HG03565 (cell line): ENCODE measurements around the gene CPNE8.

Experiments used
- ATAC-seq: cut with Tn5 transposase; IDR thresholded peaks from one replicate; pipeline ENCODE4 v1.9.1; 2021; ENCODE audit warnings: mild to moderate bottlenecking, moderate library complexity; ENCODE audit not compliant: unreplicated experiment

CPNE8 gene

DNA sequence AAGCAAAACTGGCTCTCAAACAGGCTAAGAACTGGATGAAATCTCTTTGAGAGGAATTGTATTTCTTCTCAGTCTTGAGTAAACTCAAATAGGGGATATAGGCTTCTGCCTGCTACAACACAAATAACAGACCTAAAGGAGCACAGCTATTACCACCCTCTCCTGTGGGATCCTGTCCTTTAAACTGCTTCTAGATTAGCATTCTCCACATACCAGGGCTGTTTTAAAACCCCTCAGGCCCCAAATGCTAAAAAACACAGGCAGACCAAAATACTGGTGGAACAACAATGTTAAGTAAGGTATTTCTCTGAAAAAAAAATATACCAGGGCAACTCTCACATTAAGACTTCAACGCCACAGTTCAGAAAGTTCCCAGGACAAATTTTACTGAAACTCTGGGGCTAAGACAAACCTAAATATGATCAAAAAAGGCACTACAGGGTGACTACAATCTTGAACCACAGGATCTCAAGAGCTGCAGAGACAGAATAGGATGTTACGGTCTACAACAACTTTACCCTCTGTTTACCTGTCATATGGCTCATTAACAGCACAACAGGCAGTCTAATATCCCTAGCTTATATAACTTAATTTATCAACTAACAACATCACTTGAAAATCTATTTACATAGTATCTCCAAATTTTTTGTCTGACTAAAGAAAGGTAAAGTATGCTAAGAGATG, 7.2 kb downstream of the CPNE8 start:
- ATAC-seq = no peak

- no peak for ATAC-seq
Observed at GRCh38 chr12:38895446-38895845, 9.9 kb downstream of the CPNE8 start.

DNA sequence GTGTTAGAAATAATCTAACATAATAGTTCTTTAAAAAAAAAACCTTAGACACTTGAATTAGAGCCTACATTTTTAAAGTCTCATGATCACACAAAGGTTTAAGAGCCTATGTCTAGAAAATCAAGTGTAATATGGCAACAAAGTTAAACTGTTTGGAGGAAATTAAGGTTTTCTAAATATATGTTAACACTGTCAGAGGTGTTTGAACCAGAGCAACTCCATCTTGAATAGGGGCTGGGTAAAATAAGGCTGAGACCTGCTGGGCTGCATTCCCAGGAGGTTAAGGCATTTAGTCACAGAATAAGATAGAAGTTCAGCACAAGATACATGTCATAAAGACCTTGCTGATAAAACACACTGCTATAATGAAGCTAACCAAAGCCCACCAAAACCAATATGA, 12.4 kb downstream of the CPNE8 start:
- no peak for ATAC-seq

DNA sequence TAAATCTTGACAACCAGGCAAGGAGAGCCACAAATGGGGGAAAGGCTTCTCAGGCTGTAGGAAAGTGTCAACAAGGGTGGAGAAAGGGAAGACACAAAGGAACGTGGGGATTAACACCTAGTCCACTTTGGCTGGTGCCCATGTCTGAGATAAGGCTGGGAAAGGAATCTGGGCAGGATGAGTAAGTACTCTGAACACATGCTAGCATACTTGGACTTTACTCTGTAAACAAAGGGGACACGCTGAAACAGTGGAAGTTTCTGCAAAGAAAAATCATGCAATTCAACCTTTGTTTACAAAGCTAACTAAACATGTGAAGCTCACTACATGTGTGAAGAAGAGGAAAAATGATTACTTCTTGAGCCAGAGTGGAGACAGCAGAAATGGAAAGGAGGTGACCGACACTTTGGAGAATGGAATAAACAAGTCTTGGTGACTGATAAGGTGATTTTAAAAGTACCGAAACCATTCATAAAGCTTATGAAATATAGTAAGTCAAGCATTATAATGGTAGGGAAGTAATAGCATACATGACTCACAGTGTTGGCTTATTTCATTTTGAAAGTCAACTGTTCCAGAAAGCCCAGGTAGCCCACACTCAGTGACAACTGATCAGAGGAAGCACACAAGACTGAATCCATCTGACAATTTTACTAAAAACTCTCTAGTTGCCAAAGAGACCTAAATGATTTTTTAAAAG, 13.2 kb downstream of the CPNE8 start:
- no peak for ATAC-seq

GRCh38 chr12:38890102-38890855, 15.1 kb downstream of the CPNE8 start:
- no peak for ATAC-seq

DNA sequence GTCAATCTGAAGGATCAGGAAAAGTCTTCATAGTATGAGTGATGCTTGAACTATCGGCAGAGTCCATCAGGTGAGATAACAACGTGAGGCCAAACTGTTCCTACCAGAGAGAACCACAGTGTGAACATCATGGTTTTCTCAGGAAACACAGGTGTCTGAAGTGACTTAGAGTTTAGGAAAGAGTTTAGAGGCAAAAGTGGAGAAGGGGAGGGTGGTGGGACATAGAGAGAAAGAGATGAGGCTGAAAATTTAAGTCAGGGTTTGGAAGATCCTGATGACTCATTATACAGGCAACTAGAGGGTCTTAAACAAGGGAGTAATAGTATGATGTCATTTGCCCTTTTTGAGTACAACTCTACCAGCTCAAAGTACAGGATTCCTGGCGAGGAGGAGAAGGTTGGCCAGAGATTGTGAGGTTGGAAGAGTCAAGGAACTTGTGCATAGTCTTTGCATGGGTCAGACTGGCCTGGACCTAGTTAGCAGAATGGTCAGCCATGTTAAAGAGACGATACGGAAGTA, 16.0 kb downstream of the CPNE8 start:
- ATAC-seq = no peak

DNA sequence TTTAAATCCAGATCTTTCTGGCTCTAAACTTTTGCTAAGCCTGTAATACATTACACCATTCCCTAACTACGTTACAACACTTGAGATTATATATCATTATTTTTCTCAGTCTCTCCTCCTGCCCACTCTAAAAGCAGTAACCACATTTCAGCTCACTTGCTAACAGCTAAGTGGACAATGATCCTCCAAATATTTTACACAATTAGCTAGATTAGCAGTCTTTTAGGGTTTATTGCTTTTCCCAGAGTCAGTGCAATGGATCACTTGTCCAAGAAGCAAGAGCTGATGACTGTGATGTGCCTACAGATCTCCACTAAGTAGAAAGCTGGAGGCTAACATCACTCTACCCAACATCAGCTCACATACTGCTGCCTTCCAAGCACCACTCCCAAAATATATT, 17.6 kb downstream of the CPNE8 start:
- ATAC-seq = no peak

- ATAC-seq = no peak
Observed at GRCh38 chr12:38886931-38887330, 18.5 kb downstream of the CPNE8 start.

DNA sequence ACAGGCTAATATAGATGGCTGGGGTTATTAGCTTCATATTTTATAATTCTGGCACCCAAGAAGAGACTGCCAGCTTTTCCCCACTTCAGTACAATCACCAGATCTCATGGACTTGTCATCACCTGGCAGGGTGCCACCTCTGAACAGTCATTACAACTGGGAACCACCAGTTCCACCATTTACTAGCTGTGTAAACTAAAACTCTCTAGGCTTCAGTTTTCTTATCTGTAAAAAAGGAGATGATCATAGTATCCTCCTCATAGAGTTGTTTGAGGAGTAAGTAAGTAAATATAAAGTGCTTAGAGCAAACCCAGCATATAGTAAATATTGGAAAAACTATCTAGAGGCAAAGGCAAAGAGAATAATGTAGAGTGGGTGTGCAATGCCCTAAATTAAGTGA, 19.3 kb downstream of the CPNE8 start:
- ATAC-seq = no peak

DNA sequence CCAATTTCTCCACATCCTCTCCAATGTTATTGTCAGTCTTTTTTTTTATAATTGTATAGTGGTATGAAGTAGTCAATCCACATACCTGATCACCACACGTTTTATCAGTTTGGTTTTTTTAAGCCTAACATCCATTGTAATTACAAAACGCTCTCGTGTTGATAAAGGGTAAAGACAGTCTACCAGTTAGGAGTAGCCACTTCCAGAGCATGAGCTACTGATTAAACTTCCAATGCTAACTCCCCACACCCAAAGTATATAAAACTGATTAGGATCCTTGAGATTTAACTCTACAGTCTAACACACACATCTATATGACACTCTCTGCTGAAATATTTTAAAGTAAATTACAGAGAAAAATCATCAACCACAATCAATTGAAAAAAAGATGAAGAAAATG, 20.7 kb downstream of the CPNE8 start:
- no peak for ATAC-seq

GRCh38 chr12:38883629-38884134, 21.7 kb downstream of the CPNE8 start:
- no peak for ATAC-seq

DNA sequence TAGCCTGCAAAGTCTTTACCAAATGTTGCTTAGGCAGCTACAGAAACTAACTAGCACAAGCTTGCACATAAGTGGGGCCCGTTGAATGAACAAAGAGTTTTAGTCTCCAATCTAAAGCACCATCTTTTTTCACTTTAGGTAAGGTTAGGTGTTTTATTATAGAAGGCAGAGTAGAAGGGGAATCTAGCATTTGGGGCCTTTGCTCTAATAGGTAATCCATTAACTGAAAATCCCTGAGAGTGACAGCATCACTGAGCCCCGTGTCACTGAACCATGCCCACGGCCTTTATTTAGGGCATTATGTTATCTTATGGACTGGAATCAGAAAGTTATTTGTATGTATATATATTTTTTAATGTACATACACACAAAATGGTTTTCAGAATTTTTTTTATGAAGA, 25.1 kb downstream of the CPNE8 start:
- no peak for ATAC-seq

GRCh38 chr12:38878986-38879385, 26.4 kb downstream of the CPNE8 start:
- ATAC-seq = no peak

DNA sequence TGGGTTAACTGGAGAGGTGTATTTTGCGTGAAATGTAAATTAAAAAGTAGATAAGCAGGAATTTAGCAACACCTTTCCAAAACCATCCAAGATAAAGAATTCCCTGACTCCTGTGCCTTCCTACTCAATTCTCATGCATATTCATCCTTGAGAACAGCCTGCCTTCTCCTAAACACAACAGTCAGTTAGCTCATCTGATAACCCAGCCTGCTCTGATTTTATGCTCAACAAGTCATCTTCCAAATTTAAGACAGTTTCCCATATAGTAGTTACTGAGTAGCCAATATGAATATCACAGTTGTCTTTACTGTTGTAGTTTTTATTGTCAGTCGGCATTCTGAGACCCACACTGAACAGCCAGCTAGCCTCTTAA, 27.1 kb downstream of the CPNE8 start:
- no peak for ATAC-seq

- no peak for ATAC-seq
Observed at GRCh38 chr12:38875586-38876228, 29.7 kb downstream of the CPNE8 start.

DNA sequence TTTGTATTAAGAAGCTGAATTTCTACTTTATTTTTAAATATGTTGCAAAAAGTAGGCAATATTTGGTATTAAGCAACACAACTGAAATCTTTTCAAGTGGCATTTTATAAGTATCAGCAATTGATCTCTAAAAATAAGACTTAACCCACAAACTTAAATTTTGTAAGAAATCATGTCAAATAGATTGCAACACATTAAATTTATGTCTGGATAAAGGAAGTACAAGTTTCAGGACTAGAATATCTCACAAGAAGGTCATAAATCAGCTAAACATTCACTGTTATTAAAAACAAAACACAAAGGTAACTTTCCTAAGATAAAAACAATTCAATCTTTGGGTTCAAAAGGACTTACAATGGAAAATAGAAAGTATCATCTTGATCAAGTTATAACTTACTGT, 32.8 kb downstream of the CPNE8 start:
- ATAC-seq = no peak

DNA sequence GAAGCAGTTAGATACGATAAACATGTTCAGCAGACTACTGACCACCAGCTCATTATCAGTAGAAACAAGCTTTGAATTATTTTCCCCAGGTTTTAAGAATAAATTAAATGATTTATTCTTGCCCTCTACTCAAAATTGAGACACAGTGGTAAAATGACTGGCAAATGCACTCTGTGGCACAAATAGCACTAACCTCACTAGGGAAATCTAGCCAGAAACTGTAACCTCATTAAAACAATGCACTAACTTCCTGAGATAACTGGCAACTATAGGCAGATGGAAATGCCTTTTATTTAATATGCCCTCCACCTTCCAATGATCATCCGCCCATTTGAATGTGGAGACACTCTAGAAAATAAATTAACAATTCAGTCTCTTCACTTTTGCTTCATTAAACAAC, 33.2 kb downstream of the CPNE8 start:
- no peak for ATAC-seq

DNA sequence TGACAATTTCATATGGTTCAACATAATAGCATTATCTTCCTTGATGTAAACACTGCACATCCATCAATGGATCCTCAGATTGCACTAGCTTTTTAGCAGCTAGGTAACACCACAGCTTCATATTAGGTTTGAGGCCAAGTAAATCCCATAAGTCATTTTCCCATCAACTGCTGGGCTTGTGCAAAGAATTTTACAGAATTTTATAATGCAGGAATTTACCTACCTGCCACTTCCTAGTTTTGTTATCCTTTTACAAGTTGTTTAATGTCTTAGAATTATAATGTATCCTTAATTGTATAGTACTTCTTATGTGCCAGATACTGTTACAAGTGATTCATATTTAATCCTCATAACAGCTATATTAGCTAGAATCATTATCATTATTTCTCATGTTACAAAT, 36.4 kb downstream of the CPNE8 start:
- no peak for ATAC-seq

- ATAC-seq = no peak
Observed at GRCh38 chr12:38850461-38850860, 54.9 kb downstream of the CPNE8 start.

DNA sequence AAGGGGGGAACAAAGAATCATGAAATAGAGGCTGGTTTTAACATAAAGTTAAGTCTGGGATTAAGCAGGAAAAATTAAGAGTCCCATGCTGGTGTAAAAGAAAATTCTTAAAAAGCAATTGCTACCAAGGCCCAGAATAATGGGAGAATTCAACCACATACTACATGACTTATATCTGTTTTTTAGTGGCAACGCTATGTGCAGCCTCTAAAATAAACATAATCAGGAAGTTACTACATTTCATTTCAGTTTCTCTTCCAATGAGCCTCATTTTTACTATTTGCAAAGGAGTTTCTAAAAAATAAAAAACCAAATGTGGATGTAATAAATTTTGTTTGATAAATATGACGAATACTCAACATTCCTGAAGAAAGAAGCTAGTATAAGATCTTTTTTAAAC, 58.1 kb downstream of the CPNE8 start:
- no peak for ATAC-seq

DNA sequence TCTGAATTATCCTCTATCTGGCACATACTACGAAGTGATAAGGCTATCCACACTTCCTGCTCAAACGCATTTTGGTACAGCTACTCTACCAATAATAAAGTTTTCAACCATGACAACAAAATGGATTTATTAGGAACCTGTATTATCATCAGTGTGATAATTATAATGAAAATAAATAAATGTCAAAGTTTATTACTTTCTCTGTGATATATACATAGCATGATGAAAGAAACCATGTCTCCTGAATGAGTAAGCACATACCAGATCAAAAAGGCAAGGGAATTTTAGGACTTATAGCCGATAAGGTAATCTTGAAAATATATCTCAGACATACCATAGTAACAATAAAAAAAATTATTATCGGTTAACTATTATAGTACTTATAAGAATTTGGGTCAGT, 61.1 kb downstream of the CPNE8 start:
- ATAC-seq = no peak
